KOPT-K1 (cell line): ENCODE results near the gene EMC9.
A peak's percentile ranks its signal among the peaks of the same experiment; 100 is the strongest.

Experiments
- H3K27ac ChIP-seq: fragments of 200-600 bp; sonication (generic); 2 replicates; pipeline ENCODE4 v1.5.1; 2016; ENCODE audit warnings: antibody characterized with exemption, mild to moderate bottlenecking, low read depth, low read length; ENCODE audit not compliant: poor library complexity, severe bottlenecking
- H3K36me3 ChIP-seq: fragments of 200-600 bp; sonication (generic); 2 replicates; pipeline ENCODE4 v1.5.1; 2017; ENCODE audit warnings: antibody characterized with exemption, mild to moderate bottlenecking, low read length, moderate library complexity; ENCODE audit not compliant: insufficient read depth
- H3K9me3 ChIP-seq: fragments of 200-600 bp; sonication (generic); 2 replicates; pipeline ENCODE4 v1.5.1; 2017; ENCODE audit warnings: antibody characterized with exemption, low read length, mild to moderate bottlenecking; ENCODE audit not compliant: insufficient read depth, poor library complexity, severe bottlenecking

Gene EMC9

GRCh38 chr14:24179961-24180796 is 38.8 kb upstream of the EMC9 start:
- Histone ChIP-seq H3K27ac (no peak overlapping the region), H3K36me3 (peaks cover 89% of the 10 kb centered on the region), H3K9me3 (no peaks in the 10 kb centered on the region)

DNA sequence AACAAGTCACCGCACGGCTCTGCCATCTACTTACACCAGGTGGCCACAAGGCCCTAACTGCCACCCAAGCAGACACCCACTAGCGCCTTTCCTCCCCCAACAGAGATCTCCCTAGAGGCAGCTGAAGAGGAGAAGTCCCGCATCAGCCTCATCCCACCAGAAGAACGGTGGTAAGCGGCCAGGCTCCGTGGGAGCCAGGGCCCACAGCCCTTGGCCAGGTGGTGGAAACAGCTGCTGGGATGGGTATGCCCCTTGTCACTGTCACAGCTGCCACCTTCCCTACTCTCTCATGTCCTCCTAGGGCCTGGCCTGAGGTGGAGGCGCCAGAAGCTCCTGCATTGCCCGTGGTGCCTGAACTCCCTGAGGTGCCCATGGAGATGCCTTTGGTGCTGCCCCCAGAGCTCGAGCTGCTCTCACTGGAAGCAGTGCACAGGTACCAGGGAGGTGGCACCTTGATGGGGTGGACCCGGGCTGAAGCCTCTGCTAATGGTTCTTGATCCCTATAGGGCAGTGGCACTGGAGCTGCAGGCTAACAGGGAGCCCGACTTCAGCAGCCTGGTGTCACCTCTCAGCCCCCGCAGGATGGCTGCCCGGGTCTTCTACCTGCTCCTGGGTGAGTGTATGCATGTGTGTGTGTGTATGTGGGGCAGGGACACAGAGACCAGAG is 38.0 kb upstream of the EMC9 start:
- Histone ChIP-seq H3K9me3 (no peaks in the 10 kb centered on the region), H3K27ac (no peak overlapping the region), H3K36me3 (peaks cover 82% of the 10 kb centered on the region)

GRCh38 chr14:24178399-24179178 is 37.2 kb upstream of the EMC9 start:
- no peak overlapping the region for H3K27ac ChIP-seq
- peaks cover 73% of the 10 kb centered on the region for H3K36me3 ChIP-seq
- H3K9me3 ChIP-seq: no peaks in the 10 kb centered on the region

- peaks cover 66% of the 10 kb centered on the region for H3K36me3 ChIP-seq
- no peaks in the 10 kb centered on the region for H3K9me3 ChIP-seq
- no peak overlapping the region for H3K27ac ChIP-seq
These were observed 36.5 kb upstream of the EMC9 start for GRCh38 chr14:24177891-24178290.

- peaks cover 60% of the 10 kb centered on the region for H3K36me3 ChIP-seq
- H3K27ac ChIP-seq: no peak overlapping the region
- H3K9me3 ChIP-seq: no peaks in the 10 kb centered on the region
These were observed 35.8 kb upstream of the EMC9 start for GRCh38 chr14:24177041-24177825.

DNA sequence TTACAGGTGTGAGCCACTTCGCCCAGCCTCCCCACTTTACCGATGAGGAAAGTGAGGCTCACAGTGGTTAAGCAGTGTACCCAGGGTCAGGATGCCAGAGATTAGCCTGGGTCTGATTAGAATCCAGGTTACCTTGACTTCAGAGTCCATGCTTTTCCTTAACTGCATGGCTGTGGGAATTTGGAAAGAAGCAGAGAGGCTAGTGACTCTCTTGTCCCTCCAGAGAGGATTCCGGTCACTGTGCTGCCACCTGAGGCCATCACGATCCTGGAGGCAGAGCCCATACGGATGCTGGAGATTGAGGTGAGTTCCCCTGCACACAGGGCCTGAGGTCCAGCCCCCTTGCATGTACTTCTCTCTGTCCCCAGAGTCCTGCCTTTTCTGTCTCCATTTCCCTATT is 35.2 kb upstream of the EMC9 start:
- peaks cover 53% of the 10 kb centered on the region for H3K36me3 ChIP-seq
- H3K27ac ChIP-seq: no peak overlapping the region
- H3K9me3 ChIP-seq: no peaks in the 10 kb centered on the region

DNA sequence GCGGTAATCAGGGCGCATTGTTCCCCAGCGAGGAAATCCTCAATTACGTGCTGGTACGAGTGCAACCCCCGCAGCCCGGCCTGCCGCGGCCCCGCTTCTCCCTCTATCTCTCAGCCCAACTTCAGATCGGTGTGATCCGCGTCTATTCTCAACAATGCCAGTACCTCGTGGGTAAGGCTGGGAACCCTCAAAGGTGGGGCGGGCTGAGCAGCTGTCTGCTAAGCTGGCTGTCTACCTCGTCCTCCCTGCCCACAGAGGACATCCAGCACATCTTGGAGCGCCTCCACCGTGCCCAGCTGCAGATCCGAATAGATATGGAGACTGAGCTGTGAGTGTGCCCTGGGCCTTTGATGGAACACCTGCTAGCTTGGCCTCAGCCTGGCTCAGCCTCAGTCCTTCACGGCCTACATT is 31.5 kb upstream of the EMC9 start:
- H3K36me3 ChIP-seq: peaks cover 16% of the 10 kb centered on the region
- no peaks in the 10 kb centered on the region for H3K9me3 ChIP-seq
- H3K27ac ChIP-seq: no peak overlapping the region

DNA sequence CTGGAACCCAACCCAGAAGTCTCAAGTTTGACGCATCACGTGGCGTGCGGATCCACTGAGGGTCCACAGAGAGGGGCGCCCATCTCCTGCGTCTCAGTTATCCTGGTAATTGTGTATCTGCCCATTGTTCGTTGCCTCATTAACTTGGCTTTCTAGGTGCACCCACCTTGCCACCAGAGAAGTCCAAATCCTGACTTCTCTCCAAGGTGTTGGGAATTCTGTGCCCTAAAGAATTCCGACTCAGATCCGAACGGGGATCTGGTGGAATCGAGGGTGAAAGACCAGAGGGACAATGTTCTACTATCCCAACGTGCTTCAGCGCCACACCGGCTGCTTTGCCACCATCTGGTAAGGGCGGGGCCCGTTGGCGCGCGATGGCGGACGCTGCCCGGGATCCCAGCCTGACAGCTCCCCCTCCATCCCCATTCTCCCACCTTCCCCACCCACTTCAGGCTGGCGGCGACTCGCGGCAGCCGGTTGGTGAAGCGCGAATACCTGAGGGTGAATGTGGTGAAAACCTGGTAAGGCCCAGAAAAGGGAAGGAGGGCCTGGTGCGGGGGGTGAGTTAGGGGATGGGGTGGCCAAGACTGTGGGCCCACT is 31.0 kb upstream of the EMC9 start:
- H3K9me3 ChIP-seq: no peaks in the 10 kb centered on the region
- H3K27ac ChIP-seq: no peak overlapping the region
- peaks cover 15% of the 10 kb centered on the region for H3K36me3 ChIP-seq

DNA sequence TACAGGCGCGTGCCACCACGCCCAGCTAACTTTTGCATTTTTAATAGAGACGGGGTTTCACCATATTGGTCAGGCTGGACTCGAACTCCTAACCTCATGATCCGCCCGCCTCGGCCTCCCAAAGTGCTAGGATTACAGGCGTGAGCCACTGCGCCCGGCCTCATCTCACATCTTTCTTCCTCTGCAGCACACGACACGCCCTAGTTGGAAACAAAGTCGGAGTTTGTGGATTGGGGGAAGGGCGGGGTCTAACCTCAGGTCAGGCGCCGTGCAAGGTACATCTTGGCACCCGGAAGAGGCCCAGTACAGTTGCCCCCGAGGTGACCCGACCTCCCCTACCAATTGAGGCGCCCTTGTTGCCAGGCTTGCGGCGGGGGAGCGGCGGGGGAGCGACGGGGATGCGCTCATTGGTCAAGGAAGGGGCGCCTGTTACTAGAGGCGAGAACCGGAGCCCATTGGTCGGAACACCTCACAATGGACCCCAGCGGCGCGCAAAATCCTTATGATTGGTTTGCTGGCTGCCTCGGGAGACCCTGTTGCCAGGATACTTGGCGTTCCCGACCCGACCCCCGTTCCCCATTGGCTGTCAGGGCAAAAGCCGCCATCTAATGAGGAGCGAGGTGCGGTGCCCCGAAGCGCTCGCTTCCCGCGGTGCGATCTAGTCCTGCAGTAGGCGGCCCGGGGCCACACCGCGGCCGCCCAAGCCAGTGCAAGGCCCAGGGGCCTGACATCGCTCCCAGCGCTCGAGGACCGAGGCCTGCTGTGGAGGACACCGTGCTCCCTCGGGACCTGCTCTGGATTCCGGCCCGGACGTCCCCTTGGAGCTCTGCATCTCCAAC is 30.2 kb upstream of the EMC9 start, which contains the start of gene REC8:
TSS of gene REC8 (plus strand) at position 659 of the 839 bp plus-strand sequence. CDS start 473 bp downstream, outside the sequence.
- peaks cover 11% of the 10 kb centered on the region; the same call in 1 of the 2 replicates for H3K36me3 ChIP-seq
- H3K27ac ChIP-seq: no peak within 1 kb of the TSS
- H3K9me3 ChIP-seq: no peaks in the 10 kb centered on the region

DNA sequence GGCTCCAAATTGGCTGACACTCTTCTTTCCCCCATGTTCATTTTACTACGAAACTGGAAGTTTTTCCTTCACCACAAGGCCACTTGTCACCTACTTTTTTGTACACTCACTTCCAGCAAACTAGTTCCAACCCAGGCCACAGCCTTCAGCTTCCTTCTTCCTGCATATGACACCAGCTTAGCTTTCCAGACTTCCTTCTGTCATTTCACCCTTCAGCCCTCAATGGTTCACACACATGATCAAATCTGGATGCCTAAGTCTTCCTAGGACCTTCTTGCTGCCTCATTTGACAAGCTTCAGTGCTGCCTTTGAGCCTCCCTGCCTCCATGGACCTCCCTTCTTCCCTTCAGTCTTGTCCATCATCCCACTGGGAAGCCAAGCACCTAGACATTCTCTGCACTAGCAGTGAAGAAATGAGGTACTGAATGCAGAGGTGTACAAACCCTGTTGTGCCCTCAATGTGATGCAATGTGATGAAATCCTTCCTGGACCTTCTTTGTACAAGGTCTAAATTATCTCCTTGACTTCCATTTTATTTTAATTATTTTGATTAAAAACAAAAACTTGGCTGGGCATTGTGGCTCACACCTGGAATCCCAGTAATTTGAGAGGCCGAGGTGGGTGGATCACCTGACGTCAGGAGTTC is 26.2 kb upstream of the EMC9 start:
- H3K27ac ChIP-seq: no peak overlapping the region
- H3K36me3 ChIP-seq: peaks cover 46% of the 10 kb centered on the region
- H3K9me3 ChIP-seq: no peaks in the 10 kb centered on the region

DNA sequence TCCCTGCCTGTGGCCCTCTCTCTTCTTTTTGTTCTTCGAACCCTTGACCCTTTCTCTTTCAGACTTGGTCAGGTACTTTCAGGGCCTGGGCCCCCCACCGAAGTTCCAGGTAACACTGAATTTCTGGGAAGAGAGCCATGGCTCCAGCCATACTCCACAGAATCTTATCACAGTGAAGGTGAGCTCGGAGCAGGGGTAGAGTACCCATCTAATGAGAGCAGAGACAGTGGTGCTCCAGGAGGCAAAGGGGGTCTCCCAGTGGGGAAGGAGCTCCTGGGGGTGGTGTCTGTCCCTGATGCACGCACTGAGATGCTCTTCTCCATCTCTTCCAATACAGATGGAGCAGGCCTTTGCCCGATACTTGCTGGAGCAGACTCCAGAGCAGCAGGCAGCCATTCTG is 24.4 kb upstream of the EMC9 start:
- no peaks in the 10 kb centered on the region for H3K9me3 ChIP-seq
- peaks cover 46% of the 10 kb centered on the region for H3K36me3 ChIP-seq
- no peak overlapping the region for H3K27ac ChIP-seq

DNA sequence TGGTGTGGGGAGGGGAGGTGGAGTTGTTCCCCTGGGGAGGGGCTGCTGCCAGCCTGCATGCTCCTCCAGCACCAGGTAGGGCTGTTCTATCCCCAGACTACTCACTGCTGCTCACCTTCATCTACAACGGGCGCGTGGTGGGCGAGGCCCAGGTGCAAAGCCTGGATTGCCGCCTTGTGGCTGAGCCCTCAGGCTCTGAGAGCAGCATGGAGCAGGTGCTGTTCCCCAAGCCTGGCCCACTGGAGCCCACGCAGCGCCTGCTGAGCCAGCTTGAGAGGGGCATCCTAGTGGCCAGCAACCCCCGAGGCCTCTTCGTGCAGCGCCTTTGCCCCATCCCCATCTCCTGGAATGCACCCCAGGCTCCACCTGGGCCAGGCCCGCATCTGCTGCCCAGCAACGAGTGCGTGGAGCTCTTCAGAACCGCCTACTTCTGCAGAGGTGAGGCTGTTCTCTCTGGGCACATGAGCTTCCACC is 23.2 kb upstream of the EMC9 start:
- H3K9me3 ChIP-seq: no peaks in the 10 kb centered on the region
- peaks cover 58% of the 10 kb centered on the region for H3K36me3 ChIP-seq
- no peak overlapping the region for H3K27ac ChIP-seq

DNA sequence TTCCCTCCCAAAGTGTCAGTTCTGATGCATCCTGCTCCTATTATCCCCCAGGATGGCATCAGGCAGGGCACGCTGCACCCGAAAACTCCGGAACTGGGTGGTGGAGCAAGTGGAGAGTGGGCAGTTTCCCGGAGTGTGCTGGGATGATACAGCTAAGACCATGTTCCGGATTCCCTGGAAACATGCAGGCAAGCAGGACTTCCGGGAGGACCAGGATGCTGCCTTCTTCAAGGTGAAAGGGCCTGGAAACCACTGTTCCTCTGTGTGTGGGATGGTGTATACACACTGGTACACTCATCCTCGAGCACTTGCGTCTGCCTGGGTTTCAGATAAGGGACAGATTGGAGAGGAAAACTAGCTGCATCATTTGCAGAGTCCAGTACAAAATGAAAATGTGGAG is 20.7 kb upstream of the EMC9 start:
- Histone ChIP-seq H3K9me3 (no peaks in the 10 kb centered on the region), H3K36me3 (peaks cover 71% of the 10 kb centered on the region), H3K27ac (peak overlapping the region; percentile 77)
